H9 (cell line): Measurements from ENCODE around the gene MRPL40. TPM values are rescaled to one million over a fixed set of nuclear protein-coding genes. Genes with fewer than 3 reads are reported as not detected.

Experiments used
- DNase-seq: peaks from one replicate; pipeline ENCODE4 v3.0.0-alpha.2; 2017
- H2AFZ ChIP-seq: one replicate; pipeline ENCODE4 v1.6.1; 2013; ENCODE audit warnings: mild to moderate bottlenecking, low read length, control low read depth, moderate library complexity
- H2AK5ac ChIP-seq: 2 replicates; pipeline ENCODE4 v1.6.1; 2013; ENCODE audit warnings: low read length, control low read depth, mixed read lengths; ENCODE audit not compliant: insufficient read length
- H2BK120ac ChIP-seq: one replicate; pipeline ENCODE4 v1.6.1; 2013; ENCODE audit warnings: low read depth, mild to moderate bottlenecking, low read length, control low read depth, inconsistent platforms; ENCODE audit not compliant: poor library complexity, severe bottlenecking
- H2BK12ac ChIP-seq: 2 replicates; pipeline ENCODE4 v1.6.1; 2013; ENCODE audit warnings: low read length, control low read depth, mixed read lengths, low read depth; ENCODE audit not compliant: insufficient read length
- H2BK15ac ChIP-seq: 2 replicates; pipeline ENCODE4 v1.6.1; 2013; ENCODE audit warnings: low read depth, low read length, control low read depth
- H2BK20ac ChIP-seq: one replicate; pipeline ENCODE4 v1.6.1; 2013; ENCODE audit warnings: low read depth, mild to moderate bottlenecking, low read length, control low read depth, inconsistent platforms; ENCODE audit not compliant: poor library complexity, severe bottlenecking
- H2BK5ac ChIP-seq: 2 replicates; pipeline ENCODE4 v1.6.1; 2013; ENCODE audit warnings: low read length, control low read depth, mixed read lengths; ENCODE audit not compliant: insufficient read length
- H3K14ac ChIP-seq: 2 replicates; pipeline ENCODE4 v1.6.1; 2013; ENCODE audit warnings: low read length, control low read depth; ENCODE audit not compliant: insufficient read depth
- H3K18ac ChIP-seq: 2 replicates; pipeline ENCODE4 v1.6.1; 2013; ENCODE audit warnings: low read depth, mild to moderate bottlenecking, mixed read lengths, low read length, control low read depth; ENCODE audit not compliant: insufficient read length
- H3K23ac ChIP-seq: 2 replicates; pipeline ENCODE4 v1.6.1; 2013; ENCODE audit warnings: low read length, control low read depth, mixed read lengths, low read depth; ENCODE audit not compliant: insufficient read length
- H3K23me2 ChIP-seq: 2 replicates; pipeline ENCODE4 v1.6.1; 2013; ENCODE audit warnings: low read depth, mild to moderate bottlenecking, mixed read lengths, low read length, control low read depth; ENCODE audit not compliant: insufficient read length, poor library complexity, severe bottlenecking
- H3K27ac ChIP-seq: 2 replicates; pipeline ENCODE4 v1.5.1; 2013; ENCODE audit warnings: low read length, control low read depth, mixed read lengths, low read depth; ENCODE audit not compliant: insufficient read length
- H3K27me3 ChIP-seq: 2 replicates; pipeline ENCODE4 v1.6.1; 2013; ENCODE audit warnings: low read length, control low read depth, inconsistent platforms; ENCODE audit not compliant: insufficient read depth
- H3K4ac ChIP-seq: 2 replicates; pipeline ENCODE4 v1.6.1; 2013; ENCODE audit warnings: low read depth, mild to moderate bottlenecking, control low read depth, inconsistent platforms, low read length, moderate library complexity
- H3K4me1 ChIP-seq: 2 replicates; pipeline ENCODE4 v1.6.1; 2013; ENCODE audit warnings: low read length, control low read depth, inconsistent platforms; ENCODE audit not compliant: insufficient read depth
- H3K4me2 ChIP-seq: 2 replicates; pipeline ENCODE4 v1.6.1; 2013; ENCODE audit warnings: low read length, control low read depth, mixed read lengths; ENCODE audit not compliant: insufficient read length, insufficient read depth
- H3K56ac ChIP-seq: 2 replicates; pipeline ENCODE4 v1.6.1; 2013; ENCODE audit warnings: low read depth, mild to moderate bottlenecking, mixed read lengths, low read length, control low read depth; ENCODE audit not compliant: insufficient read length
- H3K79me1 ChIP-seq: 2 replicates; pipeline ENCODE4 v1.6.1; 2013; ENCODE audit warnings: low read depth, mild to moderate bottlenecking, moderate library complexity, low read length, control low read depth, inconsistent platforms; ENCODE audit not compliant: insufficient read depth, poor library complexity, severe bottlenecking
- H3K79me2 ChIP-seq: 2 replicates; pipeline ENCODE4 v1.6.1; 2013; ENCODE audit warnings: low read length, control low read depth, inconsistent platforms; ENCODE audit not compliant: insufficient read depth
- H3K9ac ChIP-seq: 2 replicates; pipeline ENCODE4 v1.6.1; 2013; ENCODE audit warnings: low read length, control low read depth, mixed read lengths; ENCODE audit not compliant: insufficient read length; ENCODE audit errors: extremely low read depth
- H3K9me3 ChIP-seq: one replicate; pipeline ENCODE4 v1.6.1; 2013; ENCODE audit warnings: low read depth, low read length, inconsistent platforms; ENCODE audit not compliant: control insufficient read depth
- H3T11ph ChIP-seq: one replicate; pipeline ENCODE4 v1.6.1; 2013; ENCODE audit warnings: mild to moderate bottlenecking, low read length, control low read depth, inconsistent platforms
- H4K20me1 ChIP-seq: one replicate; pipeline ENCODE4 v1.6.1; 2013; ENCODE audit not compliant: control insufficient read depth, insufficient read length, insufficient read depth
- H4K5ac ChIP-seq: 2 replicates; pipeline ENCODE4 v1.6.1; 2013; ENCODE audit warnings: low read depth, mild to moderate bottlenecking, mixed read lengths, low read length, control low read depth; ENCODE audit not compliant: insufficient read length
- H4K8ac ChIP-seq: replicated peaks from 2 replicates; pipeline ENCODE4 v1.6.1; 2013; ENCODE audit warnings: low read length, control low read depth, mixed read lengths, low read depth; ENCODE audit not compliant: insufficient read length
- H4K91ac ChIP-seq: 2 replicates; pipeline ENCODE4 v1.6.1; 2013; ENCODE audit warnings: low read depth, mild to moderate bottlenecking, moderate library complexity, mixed read lengths, low read length, control low read depth; ENCODE audit not compliant: insufficient read length
- H3K27ac Mint-ChIP-seq, 3 experiments: 2 replicates in 2 of 3; 3 replicates in 1 of 3; pipeline ENCODE4 v1.8.0; 2020 to 2021; ENCODE audit warnings: mixed read lengths in 3 of 3, mild to moderate bottlenecking in 1 of 3, moderate library complexity in 1 of 3
- H3K27me3 Mint-ChIP-seq: 2 replicates; pipeline ENCODE4 v1.8.0; 2021; ENCODE audit warnings: low read depth, mild to moderate bottlenecking, moderate library complexity, mixed read lengths
- H3K36me3 Mint-ChIP-seq, 3 experiments: 2 replicates in 2 of 3; 3 replicates in 1 of 3; pipeline ENCODE4 v1.8.0; 2020 to 2021; ENCODE audit warnings: low read depth in 3 of 3, mixed read lengths in 3 of 3; ENCODE audit not compliant: insufficient read depth in 1 of 3
- H3K4me1 Mint-ChIP-seq, 2 experiments: 2 replicates each; pipeline ENCODE4 v1.8.0; 2020; ENCODE audit warnings: mixed read lengths in 2 of 2
- H3K4me3 Mint-ChIP-seq, 2 experiments: 2 replicates in 1 of 2; 3 replicates in 1 of 2; pipeline ENCODE4 v1.8.0; 2020 to 2021; ENCODE audit warnings: mild to moderate bottlenecking in 2 of 2, mixed read lengths in 2 of 2, moderate library complexity in 1 of 2
- H3K9me3 Mint-ChIP-seq, 2 experiments: 2 replicates in 1 of 2; 3 replicates in 1 of 2; pipeline ENCODE4 v1.8.0; 2020; ENCODE audit warnings: mild to moderate bottlenecking in 2 of 2, mixed read lengths in 2 of 2, moderate library complexity in 1 of 2
- WGBS: extraction: QIAGEN DNeasy Blood & Tissue Kit; methylation state at CpG from one replicate; pipeline ENCODE4 v1.1.7; 2013; ENCODE audit warnings: missing lambda C conversion rate, low lambda C conversion rate, mixed read lengths; ENCODE audit not compliant: insufficient read length; ENCODE audit errors: extremely low coverage; 5-methylcytosine and 5-hydroxymethylcytosine counted together
- total RNA-seq: library from RNA; stranded (reverse); gene quantifications from 2 replicates; pipeline ENCODE4 v1.2.1, GENCODE V29; 2021
- TF ChIP-seq, protein P1 (sequence below): fragments of 200-600 bp; sonication (generic); conservative IDR thresholded peaks from 3 replicates; pipeline ENCODE4 v1.8.0; 2021; ENCODE audit warnings: antibody characterized with exemption, mild to moderate bottlenecking

The MRPL40 gene
- total RNA-seq, 1 experiment from 2014 or later = 15.2 TPM

DNA sequence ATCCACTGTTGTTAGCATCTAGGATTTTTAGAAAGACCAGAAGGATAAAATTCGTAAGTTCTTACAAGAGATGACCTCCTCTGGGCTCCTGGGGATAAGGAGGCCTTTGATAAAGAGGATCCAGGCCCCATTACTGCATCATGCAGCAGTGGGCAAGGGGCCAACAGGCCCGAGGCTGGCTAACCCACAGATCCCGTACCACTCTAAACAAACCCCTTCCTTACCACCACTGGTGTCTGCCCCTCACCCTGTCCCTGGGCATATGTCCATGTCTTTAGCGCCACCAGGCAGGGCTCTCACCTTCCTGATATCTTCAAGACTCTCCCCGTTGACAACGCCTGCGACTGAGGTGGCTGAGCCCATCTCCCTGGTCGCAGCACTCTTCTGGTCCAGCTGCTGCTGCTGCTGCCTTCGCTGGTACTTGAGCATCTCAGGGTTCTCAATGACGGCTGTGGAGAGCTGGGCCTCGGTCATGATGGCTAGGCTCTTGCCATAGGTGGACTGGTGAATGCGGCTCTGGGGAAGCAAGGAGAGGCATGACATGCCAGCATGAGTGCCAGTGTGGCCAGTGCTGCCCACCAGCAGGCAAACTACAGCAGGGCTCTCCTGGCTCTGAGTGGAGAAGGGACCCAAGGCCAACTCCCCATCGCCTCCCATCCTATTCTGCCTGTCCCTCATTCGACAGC lies 47.0 kb upstream of the MRPL40 start:
- no peak overlapping the region for H3K14ac ChIP-seq
- Mint-ChIP-seq H3K9me3 (no peaks in the 10 kb centered on the region), H3K27ac (peak overlapping the region in 1 of 3 experiments; percentile 53; a peak in 1 of 7 replicates), H3K4me1 (no peaks in the 10 kb centered on the region), H3K4me3 (no peak overlapping the region), H3K27me3 (no peaks in the 10 kb centered on the region), H3K36me3 (peaks cover 26 to 87% (median 72%) of the 10 kb centered on the region in 3 experiments; a peak in 6 of 7 replicates)
- no CpG with 5 or more reads among the region's 14 CpGs for WGBS
- TF ChIP-seq, protein P1, sequence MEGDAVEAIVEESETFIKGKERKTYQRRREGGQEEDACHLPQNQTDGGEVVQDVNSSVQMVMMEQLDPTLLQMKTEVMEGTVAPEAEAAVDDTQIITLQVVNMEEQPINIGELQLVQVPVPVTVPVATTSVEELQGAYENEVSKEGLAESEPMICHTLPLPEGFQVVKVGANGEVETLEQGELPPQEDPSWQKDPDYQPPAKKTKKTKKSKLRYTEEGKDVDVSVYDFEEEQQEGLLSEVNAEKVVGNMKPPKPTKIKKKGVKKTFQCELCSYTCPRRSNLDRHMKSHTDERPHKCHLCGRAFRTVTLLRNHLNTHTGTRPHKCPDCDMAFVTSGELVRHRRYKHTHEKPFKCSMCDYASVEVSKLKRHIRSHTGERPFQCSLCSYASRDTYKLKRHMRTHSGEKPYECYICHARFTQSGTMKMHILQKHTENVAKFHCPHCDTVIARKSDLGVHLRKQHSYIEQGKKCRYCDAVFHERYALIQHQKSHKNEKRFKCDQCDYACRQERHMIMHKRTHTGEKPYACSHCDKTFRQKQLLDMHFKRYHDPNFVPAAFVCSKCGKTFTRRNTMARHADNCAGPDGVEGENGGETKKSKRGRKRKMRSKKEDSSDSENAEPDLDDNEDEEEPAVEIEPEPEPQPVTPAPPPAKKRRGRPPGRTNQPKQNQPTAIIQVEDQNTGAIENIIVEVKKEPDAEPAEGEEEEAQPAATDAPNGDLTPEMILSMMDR = no peak
- H3K56ac ChIP-seq = no peak overlapping the region
- H3K4ac ChIP-seq = no peak overlapping the region
- no peaks in the 10 kb centered on the region for H3K23me2 ChIP-seq
- no peak overlapping the region for H2AK5ac ChIP-seq
- H3K27ac ChIP-seq = no peak overlapping the region
- no peak overlapping the region for H2BK20ac ChIP-seq
- no peak overlapping the region for H4K8ac ChIP-seq
- H2BK12ac ChIP-seq = no peak overlapping the region
- H4K20me1 ChIP-seq = no peaks in the 10 kb centered on the region
- H3K27me3 ChIP-seq = no peaks in the 10 kb centered on the region
- H4K5ac ChIP-seq = no peak overlapping the region
- peaks cover 2% of the 10 kb centered on the region; the same call in 1 of the 2 replicates for H3K79me2 ChIP-seq
- no peak overlapping the region for H3K18ac ChIP-seq
- H3K23ac ChIP-seq = no peak overlapping the region
- no peak overlapping the region for H2AFZ ChIP-seq
- no peak overlapping the region for H4K91ac ChIP-seq
- no peak for DNase-seq
- H2BK15ac ChIP-seq = no peak overlapping the region
- no peaks in the 10 kb centered on the region for H3K79me1 ChIP-seq
- H3K4me1 ChIP-seq = no peaks in the 10 kb centered on the region
- no peak overlapping the region for H3K4me2 ChIP-seq
- H3T11ph ChIP-seq = no peak overlapping the region
- no peak overlapping the region for H3K9ac ChIP-seq
- no peak overlapping the region for H2BK5ac ChIP-seq
- no peak overlapping the region for H2BK120ac ChIP-seq
- H3K9me3 ChIP-seq = no peaks in the 10 kb centered on the region
